Muscle of back (tissue), 11 donors: ENCODE results near the gene HMG20B. TPM values are rescaled to one million over a fixed set of nuclear protein-coding genes. Genes with fewer than 3 reads are reported as not detected.
A peak's percentile ranks its signal among the peaks of the same experiment; 100 is the strongest.

Source experiments
- DNase-seq, 3 donors: peaks; one replicate each; pipeline versions ENCODE4 v3.0.0 to v3.0.0-alpha.2; 2013
- polyA plus RNA-seq, 10 donors: library from polyadenylated mRNA; unstranded; fragments of 120-200 nt; gene quantifications; one replicate each; pipeline ENCODE4 v1.2.1, GENCODE V29; 2013; ENCODE audit not compliant: insufficient read length in 10 of 10

The HMG20B gene
- polyA plus RNA-seq, 10 donors = 28.2 to 43.6 (median 34.7) TPM

DNA sequence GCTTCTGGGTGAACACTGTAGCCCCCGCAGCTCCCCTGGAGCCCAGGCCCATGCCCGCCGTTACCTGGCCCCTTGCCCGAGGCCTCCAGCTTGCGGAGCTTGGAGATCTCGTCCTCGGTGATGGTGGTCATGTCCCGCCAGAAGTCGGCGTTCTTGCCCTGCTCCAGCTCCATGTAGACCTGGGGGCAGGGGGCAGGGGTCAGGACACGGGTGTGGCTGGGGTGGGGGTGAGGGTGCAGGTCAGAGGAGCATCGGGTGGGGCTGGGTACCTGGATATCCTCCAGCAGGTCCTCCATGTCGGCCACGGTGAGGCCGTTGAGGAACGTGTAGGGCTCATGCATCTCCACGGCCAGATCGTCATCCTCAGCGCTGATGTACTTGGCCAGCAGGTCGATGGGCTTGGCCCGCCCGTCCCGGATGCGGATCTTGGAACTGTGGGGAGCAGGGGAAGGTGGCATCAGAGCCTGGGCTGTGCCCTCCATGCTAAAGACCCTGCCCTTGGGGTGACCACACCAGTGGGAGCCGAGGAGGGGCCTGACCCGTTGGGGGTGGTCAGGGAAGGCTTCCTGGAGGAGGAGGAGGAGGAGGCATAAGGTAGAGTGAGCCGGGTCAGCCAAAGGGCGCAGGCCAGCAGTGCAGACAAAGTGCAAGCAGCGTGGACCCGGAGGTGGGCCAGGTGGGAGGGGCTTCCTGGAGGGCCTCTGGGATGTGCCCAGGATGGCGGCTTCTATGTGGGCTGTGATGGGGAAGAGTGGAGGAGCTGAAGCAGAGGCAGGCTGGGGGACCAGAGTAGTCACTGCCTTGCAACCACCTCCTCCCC is 46.3 kb downstream of the HMG20B start:
- DNase-seq = no peak

DNA sequence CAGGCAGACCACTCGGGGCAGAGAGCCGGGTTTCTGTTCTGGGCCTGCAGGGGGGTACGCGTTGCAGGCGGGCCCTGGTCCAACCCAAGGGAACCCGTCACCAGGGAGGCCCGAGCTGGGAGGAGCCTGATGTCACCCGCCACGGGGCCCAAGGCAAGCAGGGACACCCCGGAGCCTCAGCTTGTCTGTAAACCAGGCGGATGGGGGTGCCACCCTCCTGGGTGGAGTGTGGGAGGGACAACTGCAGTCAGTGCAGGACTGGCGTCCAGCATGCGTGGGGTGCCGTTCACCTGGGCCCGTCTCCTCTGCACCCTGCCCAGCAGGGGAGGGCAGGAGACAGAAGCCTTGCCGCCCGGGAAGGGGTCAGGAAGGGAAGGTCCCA is 46.9 kb downstream of the HMG20B start:
- DNase-seq = no peak

DNA sequence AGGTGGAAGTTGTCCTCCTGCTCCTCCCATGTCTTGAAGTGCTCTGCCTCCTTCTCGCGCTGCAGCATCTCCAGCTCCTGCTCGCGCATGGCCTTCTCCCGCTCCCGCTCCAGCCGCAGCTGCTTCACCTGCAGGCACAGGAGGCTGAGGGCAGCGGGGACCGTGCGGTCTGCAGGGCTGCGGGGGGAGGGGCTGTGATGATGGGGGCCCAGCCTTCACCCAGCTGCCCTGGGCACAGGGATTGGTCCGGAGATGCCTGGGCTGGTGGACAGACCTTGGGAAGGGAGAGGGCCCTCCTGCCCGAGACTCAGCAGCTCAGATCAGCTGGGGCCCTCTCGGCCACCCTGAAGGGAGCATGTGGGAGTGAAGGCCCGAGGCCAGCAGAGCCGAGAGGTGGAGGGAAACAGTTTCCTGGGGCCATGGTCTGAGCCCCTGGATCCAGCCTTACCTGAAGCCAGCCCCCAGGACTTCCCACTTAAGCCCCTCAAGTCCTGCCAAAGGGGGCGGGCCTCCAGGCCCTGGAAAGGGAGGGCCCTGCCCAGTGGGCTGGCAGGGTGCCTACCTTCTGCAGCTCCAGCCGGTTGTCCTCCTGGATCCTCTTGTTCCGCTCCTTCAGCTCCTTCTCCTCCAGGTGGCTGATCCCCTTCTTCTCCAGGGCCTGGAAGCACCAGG is 47.5 kb downstream of the HMG20B start:
- DNase-seq = no peak

DNA sequence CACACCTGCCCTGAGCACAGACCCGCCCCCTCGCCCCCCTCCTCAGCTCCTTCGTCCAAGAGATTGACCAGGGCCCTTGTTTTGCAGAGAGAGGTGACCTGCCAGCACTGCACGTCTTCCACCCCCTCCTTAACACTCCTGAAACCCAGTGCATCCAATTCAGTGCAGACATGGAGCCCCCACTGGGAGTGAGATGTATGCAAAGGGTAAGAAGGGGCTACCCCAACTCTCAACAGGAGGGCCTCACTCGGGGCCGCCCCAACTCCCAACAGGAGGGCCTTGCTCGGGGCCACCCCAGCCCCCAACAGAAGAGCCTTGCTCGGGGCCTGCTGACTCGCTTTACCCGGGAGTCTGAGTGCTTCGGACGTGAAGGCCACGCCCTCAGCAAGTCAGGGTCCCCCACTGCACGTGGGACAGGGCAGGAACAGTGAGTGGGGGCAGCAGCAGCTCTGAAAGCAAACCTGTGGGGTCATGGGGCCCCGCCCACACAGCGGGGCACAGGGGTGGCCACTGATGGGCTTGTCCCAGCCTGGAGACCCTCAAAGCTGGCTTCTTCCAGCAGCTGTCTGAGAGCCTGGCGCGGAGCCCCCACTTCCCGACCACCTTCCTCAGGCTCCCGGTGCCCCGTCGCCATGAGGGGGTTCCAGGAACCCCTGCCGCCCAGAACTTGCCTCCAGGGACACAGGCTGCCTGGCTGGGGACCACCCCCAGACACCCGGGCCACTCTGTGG is 48.2 kb downstream of the HMG20B start:
- DNase-seq = no peak

DNA sequence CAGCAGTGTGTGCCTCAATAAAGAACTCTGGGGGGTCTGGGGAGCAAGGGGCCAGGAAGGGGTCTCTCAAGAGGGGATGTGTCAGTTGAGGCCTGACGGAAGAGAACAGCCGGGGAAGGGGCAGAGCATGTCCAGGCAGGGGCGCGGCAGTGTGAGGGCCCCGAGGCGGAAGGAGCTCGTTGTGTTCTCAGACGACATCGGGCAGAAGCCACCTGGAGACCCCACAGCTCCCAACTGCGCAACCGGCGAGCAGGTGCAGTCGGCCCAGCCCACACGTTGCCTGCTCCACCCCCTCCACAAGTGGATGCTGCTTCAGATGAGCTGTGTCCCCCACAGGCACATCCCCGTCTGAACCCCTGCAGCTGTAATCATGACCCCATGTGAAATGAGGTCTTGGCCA is 48.9 kb downstream of the HMG20B start:
- DNase-seq = no peak

DNA sequence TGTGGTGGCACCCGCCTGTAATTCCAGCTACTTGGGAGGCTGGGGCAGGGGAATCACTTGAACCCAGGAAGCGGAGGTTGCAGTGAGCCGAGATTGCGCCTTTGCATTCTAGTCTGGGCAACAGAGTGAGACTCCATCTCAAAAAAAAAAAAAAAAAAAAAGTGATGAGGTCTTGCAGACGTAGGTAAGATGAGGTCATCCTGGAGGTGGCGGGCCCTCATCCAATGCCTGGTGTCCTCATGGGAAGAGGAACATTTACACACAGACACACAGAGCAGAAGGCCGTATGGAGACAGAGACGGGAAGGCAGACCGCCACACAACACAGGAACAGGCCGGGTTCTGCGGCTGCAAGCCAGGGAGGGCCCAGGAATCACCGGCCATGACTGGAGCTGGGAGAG is 49.5 kb downstream of the HMG20B start:
- no peak for DNase-seq

DNA sequence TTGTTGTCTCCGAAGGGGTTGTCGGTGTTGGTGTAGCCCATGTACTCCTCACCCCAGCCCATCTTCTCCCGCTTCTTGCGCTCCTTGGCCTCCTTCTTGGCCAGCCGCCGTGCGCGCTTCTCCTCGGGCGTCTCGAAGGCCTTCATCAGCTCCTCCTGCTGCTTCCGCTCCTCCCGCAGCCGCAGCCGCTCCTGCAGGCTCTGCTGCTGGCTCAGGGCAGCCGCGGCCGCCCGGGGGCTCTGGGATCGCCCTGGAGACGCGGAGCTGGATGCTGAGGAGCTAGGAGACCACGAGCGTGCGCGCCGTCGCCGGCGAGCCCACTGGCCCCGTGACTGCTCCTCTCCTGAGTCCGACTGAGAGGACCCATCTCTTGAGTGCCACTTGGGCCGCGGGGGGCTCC is 51.0 kb downstream of the HMG20B start:
- no peak for DNase-seq

DNA sequence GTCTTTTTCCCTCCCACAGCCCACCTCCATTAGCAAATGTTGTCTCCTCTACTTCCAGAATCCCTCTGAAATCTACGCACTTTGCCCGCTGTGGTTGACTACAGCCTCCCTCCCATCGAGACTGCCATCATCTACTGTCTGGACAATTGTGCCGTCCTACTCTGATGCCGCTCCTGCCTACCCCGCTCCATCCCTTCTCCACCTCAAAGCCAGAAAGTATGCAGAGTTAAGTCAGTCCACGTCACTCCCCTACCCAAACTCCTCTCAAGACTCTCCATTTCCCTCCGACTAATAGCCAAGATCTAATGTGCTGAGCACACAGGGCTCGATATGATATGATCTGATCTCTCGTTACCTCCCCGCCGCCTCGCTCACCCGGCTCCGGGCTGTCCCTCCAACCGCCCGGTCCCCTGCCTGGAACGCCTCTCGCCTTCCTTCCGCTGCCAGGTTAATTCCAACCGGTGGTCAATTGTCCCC is 53.3 kb downstream of the HMG20B start:
- no peak for DNase-seq

DNA sequence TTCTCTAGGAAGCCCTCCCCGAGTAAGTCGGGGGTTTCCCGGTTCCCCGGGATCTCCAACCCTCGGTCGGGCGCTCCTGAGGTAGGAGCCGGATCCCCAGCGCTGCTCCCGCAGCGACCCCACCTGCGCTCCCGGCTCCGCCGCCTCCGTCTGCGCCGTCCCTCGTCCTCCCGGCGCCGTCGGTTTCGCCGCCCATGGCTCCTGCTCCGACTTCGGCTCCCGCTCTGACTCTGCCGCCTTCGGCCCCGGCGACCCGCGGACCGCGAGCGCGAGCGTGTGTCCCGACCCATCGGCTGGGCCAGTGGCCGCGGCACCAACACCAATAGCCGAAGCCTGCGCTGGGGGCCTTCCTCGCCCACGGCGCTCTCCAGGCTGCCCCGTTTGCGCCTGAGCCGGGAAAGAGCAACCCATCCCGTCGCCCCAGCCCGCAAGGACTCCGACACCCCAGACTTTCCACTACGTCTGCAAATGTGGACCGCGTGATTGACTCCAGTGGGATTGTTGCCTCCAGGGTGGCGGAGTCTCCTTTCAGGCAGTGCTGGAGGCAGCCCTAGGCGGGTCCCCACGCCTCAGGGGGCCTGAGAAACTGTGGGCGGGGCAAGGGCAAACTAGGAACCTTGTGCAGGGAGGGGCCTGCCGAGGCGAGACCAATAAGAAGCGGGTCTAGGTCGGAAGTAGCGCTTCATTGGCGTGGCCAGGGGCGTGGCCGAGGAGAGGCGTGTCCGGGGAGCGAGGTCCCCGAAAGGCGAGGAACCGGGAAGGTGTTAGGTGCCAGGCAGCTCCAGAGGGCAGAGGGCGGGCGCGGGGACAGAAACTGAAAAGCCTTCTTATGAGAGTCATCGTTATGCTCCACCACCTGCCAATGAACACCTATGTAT is 54.0 kb downstream of the HMG20B start, which contains the start of gene CACTIN:
TSS of gene CACTIN (minus strand) at position 318 of the 878 bp plus-strand sequence. CDS start at position 290, 28 bp downstream.
- peak; percentile 97 to 99 (median 99) for DNase-seq

DNA sequence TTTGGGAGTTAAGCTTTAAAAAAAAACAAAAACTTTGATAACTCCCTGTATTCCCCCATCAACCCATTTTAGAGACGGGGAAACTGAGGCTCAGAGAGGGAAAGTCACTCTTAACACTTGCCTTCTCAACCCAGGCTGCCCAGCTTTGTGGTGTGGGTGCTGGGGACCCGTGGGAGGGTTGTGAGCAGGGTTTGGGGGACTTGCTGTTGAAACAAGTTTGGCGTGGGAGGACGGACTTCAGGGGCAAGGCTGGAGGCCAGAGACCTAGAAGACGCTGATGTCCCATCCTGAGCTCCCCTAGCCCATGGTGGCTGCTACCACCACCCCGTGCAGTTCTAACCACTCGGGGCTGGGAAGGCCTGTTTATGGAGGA is 54.6 kb downstream of the HMG20B start:
- no peak for DNase-seq

Other genes with a start within 250 kb of the HMG20B start
- 10 to 100 TPM; 35.1 to 50.8 (median 39.2) TPM for gene NFIC, start 206.4 kb upstream of the HMG20B start, polyA plus RNA-seq
- gene SMIM24, start 92.4 kb upstream of the HMG20B start, polyA plus RNA-seq = under 1 TPM in 4 of 10 donors, not detected in 6; 0.15 to 0.99 (median 0.45) TPM
- gene SMIM44, start 89.5 kb upstream of the HMG20B start, polyA plus RNA-seq = not detected
- 10 to 100 TPM in 1 of 10 donors, 1 to 10 TPM in 9; 3.8 to 10.0 (median 5.7) TPM for gene DOHH, start 72.3 kb upstream of the HMG20B start, polyA plus RNA-seq
- gene FZR1, start 66.6 kb upstream of the HMG20B start, polyA plus RNA-seq = 10 to 100 TPM; 24.6 to 34.3 (median 27.1) TPM
- gene TEKTIP1, start 33.8 kb upstream of the HMG20B start, polyA plus RNA-seq = 1 to 10 TPM; 2.1 to 4.4 (median 2.7) TPM
- gene MFSD12, start 15.4 kb upstream of the HMG20B start, polyA plus RNA-seq = 10 to 100 TPM; 21.7 to 34.5 (median 25.9) TPM
- 1 to 10 TPM; 1.2 to 2.1 (median 1.6) TPM for gene GIPC3, start 12.5 kb downstream of the HMG20B start, polyA plus RNA-seq
- gene TBXA2R, start 33.9 kb downstream of the HMG20B start, polyA plus RNA-seq = 1 to 10 TPM; 1.2 to 3.7 (median 1.7) TPM
- gene CACTIN, start 53.8 kb downstream of the HMG20B start, polyA plus RNA-seq = 10 to 100 TPM; 15.3 to 21.8 (median 17.1) TPM
- gene PIP5K1C, start 127.5 kb downstream of the HMG20B start, polyA plus RNA-seq = 10 to 100 TPM; 16.4 to 25.5 (median 20.7) TPM
- 1 to 10 TPM in 1 of 10 donors, under 1 TPM in 8, not detected in 1; 0.44 to 1.1 (median 0.62) TPM for gene TJP3, start 135.4 kb downstream of the HMG20B start, polyA plus RNA-seq
- gene APBA3, start 188.7 kb downstream of the HMG20B start, polyA plus RNA-seq = 10 to 100 TPM in 9 of 10 donors, 1 to 10 TPM in 1; 9.3 to 14.2 (median 11.8) TPM
- gene MRPL54, start 189.7 kb downstream of the HMG20B start, polyA plus RNA-seq = 10 to 100 TPM; 16.5 to 32.1 (median 26.9) TPM
- under 1 TPM in 1 of 10 donors, not detected in 9; 0.07 TPM for gene RAX2, start 199.3 kb downstream of the HMG20B start, polyA plus RNA-seq
- gene MATK, start 213.4 kb downstream of the HMG20B start, polyA plus RNA-seq = 1 to 10 TPM in 7 of 10 donors, under 1 TPM in 3; 0.31 to 2.1 (median 1.1) TPM